Erythroblast (primary cell): ENCODE data around the gene ETS2.

ENCODE experiments used
- GATA1 ChIP-seq: IDR thresholded peaks from 2 replicates; pipeline ENCODE4 v1.6.1; 2011; ENCODE audit warnings: low read depth, mild to moderate bottlenecking, control low read depth, low read length, moderate library complexity
- POLR2A ChIP-seq: IDR thresholded peaks from 2 replicates; pipeline ENCODE4 v1.6.1; 2011; ENCODE audit warnings: mild to moderate bottlenecking, low read length

DNA sequence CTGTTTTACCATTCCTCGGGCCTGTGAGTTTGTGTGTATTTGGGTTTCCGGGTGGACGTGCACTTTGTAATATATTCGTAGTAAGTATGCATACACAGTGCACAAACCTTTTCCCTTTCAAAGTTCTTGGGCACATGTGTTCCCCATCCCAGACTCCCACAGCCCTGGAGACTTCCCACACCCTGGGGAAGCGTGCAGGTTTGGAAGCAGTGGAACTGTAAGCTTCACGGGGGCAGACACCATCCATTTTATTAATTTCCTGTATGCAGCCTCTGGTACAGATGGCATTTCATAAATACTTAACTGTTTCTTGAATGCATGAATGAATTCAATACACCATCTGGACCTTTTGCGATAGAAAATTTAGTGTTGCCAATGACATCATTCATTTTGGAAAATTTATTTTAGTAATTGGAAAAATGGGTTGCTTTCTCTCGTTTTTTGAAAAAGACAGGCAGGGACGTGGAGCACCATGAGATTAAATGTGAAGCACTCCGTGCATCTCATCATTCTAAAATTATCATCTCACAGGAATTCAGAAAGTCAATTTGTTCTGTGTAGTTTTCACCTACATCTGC lies 10.8 kb downstream of the ETS2 start:
- TF ChIP-seq POLR2A, result no peak
- TF ChIP-seq GATA1, result no peak
